Metanephros (tissue), 1 donor: Measurements from ENCODE around the gene KDELR3. TPM values are rescaled to one million over a fixed set of nuclear protein-coding genes. Genes with fewer than 3 reads are reported as not detected.

Experiments
- total RNA-seq: library from RNA; depleted of rRNA; stranded (reverse); fragments of >200 nt; gene quantifications from one replicate; pipeline ENCODE4 v1.2.3, GENCODE V29; 2014

KDELR3 gene
- total RNA-seq, result 10.0 TPM

DNA sequence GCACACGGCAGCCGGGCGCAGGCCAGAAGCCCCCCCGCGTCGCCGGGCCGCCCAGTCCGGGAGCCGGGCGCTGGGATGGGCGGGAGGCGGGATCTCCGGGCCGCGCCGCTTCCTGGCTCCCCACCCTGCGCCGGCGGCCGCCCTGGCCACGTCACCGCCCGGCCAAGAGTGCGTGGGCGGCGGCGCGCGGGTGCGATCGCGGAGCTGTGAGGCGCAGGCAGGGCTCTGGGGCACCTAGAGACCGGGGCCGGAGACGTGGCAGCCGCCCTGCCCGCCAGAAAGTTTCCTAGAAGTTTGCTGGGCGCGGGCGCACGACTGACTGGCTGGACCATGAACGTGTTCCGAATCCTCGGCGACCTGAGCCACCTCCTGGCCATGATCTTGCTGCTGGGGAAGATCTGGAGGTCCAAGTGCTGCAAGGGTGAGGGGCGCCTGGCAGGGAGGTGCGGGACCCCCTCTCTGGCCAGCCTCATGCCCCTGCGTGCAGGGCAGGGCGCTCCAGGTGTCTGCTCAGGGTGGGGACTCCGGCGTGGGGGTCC is at the start of gene KDELR3:
Gene KDELR3, plus strand, starts transcription at position 193 of the 539 bp plus-strand sequence. Its CDS starts 138 bp downstream, at position 331.

GRCh38 chr22:38455076-38455529 is 12.8 kb upstream of the KDELR3 start, which contains the start of gene KCNJ4:
Gene KCNJ4 (minus strand): TSS chr22:38455199. CDS start chr22:38428132, 27,067 bp downstream.

GRCh38 chr22:38506118-38506962 is 38.4 kb downstream of the KDELR3 start, which contains the start of gene DDX17:
Gene DDX17 (minus strand): TSS chr22:38506311.

Other genes starting within 250 kb of the KDELR3 start
- 52.0 TPM for gene TMEM184B, start 195.1 kb upstream of the KDELR3 start, total RNA-seq
- gene CSNK1E, start 150.7 kb upstream of the KDELR3 start, total RNA-seq, result 111 TPM
- 0.41 TPM for gene KCNJ4, start 12.9 kb upstream of the KDELR3 start, total RNA-seq
- 1,686 TPM for gene DDX17, start 38.2 kb downstream of the KDELR3 start, total RNA-seq
- gene DMC1, start 102.1 kb downstream of the KDELR3 start, total RNA-seq, result 2.9 TPM
- gene FAM227A, start 188.3 kb downstream of the KDELR3 start, total RNA-seq, result 9.8 TPM
- gene CBY1, start 188.5 kb downstream of the KDELR3 start, total RNA-seq, result 24.6 TPM
- 41.5 TPM for gene TOMM22, start 213.9 kb downstream of the KDELR3 start, total RNA-seq
- 41.7 TPM for gene JOSD1, start 232.8 kb downstream of the KDELR3 start, total RNA-seq
- gene GTPBP1, start 237.8 kb downstream of the KDELR3 start, total RNA-seq, result 57.7 TPM